Superior temporal gyrus (tissue), 1 donor: ENCODE data around the gene MCTP1.

Source experiments
- DNase-seq: peaks from one replicate; pipeline ENCODE4 v3.0.0-alpha.2; 2016; ENCODE audit errors: extremely low spot score

MCTP1 gene

DNA sequence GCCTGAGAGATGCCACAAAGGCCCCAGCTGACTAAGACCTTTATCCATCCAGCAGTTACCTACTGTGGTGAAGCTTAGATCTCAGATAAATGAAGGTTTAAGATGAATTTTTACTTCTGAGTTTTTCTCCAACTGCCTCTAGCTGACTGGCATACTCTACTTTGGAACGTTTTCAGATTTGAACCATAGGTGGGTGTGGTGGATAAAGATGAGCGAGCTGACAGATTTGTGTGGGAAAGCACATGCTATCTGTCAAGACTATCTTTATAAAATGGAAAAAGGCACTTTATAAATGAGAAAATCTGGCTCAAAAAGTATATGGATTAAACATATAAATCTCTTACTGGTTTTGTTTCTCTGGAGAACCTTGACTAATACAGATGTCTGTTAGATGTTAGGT, 160.8 kb downstream of the MCTP1 start:
- peak; percentile 32 for DNase-seq

DNA sequence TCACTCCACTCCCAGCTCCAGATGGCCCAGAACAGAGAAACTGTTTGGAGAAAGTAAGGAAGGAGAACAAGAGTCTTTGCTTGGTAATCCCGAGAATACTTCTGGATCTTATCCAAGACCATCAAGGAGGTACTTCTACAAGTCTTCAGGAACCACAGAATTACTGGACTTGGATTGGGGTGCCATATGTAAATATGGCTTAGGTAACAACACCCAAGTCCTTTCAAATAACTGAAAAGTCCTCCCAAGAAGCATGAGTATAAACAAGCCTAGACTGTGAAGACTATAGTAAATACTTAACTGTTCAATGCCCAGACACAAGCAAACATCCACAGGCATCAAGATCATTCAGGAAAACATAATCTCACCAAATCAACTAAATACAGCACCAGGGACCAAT, 170.0 kb downstream of the MCTP1 start:
- no peak for DNase-seq

DNA sequence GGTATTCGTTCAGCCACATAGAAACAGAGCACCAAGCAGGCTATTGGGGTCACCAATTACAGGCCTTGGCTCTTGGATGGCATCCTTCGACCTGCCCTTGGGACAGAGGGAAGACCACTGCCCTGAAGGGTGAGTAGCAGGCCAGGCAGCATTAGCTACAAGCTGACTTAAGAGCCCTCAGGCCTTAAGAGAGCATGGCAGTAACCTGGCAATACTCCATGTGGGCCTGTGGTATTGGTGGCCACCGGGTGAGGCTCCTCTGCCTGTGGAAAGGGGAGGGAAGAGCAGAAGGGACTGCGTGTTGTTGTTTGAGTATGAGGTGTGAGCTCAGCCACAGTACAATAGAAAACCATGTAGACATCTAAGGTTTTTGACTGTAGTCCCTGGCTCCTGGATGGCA, 170.6 kb downstream of the MCTP1 start:
- DNase-seq = no peak

DNA sequence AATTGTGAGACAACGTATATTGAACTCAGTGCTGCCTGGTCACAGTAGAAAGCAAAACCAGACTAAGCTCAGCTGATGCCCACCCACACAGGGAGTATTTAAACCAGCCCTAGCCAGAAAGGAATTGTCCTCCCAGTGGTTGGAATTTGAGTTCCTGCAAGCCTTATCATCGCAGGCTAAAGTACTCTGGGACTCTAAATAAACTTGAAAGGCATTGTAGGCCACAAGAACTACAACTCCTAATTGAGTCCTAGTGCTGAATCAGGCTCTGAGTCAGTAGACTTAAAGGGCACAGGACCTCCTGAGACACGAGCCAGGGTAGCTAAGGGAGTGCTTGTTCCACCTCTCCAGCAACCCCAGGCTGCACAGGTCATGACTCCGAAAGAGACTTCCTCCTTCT, 171.4 kb downstream of the MCTP1 start:
- DNase-seq = no peak

DNA sequence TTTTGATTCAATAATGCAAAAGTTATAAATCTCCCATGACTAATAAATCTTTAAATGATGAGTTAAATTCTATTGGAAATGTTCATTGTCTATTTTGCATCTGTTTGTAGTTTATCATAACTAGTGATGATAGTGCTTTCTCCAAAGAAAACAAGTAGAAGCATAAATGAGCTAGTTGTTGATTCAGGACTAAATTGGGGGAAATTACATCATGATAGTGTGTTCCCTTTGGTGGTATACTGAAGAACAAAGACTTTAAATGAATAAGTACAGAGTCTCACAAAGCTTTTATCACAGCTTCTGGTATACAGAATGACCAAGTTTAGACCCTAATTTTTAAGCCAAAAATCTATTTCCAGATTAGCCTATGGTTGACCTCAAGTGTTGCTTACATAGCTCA, 173.8 kb downstream of the MCTP1 start:
- DNase-seq = no peak

DNA sequence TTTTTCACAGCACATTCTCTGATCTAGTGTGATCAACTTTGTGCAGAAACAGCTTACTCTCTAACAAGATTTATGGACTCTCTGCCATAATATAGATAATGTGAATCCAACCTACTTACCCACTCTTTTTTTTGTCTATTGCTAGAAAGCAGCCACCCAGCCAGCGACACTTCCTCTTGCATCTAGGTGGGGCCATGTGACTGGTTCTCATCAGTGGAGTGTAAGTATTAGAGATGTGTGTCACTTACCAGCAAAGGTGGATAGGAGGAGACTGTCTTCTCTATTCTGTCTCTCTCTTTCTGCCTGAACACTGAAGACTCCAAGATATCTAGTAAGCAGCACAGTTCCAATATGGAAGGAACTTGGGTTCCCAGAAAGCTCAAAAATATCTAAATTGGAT, 174.8 kb downstream of the MCTP1 start:
- DNase-seq = no peak

DNA sequence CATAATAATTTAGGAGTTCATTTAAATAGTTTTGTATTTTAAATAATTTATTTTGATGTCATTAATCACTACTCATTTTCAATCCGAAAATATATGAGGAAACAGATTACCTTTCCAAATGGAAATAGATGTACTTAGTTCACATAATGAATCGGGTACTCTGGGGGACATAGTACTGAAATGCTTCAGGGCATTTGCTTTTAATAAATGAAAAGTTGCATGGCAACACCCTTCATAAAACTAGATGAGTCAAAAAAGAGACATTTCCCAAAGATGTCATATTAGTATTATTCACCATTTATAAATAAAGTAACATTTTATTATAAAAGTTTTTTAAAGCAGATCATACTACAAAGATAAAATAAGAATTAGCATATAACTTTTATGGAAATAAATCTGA, 177.8 kb downstream of the MCTP1 start:
- no peak for DNase-seq

DNA sequence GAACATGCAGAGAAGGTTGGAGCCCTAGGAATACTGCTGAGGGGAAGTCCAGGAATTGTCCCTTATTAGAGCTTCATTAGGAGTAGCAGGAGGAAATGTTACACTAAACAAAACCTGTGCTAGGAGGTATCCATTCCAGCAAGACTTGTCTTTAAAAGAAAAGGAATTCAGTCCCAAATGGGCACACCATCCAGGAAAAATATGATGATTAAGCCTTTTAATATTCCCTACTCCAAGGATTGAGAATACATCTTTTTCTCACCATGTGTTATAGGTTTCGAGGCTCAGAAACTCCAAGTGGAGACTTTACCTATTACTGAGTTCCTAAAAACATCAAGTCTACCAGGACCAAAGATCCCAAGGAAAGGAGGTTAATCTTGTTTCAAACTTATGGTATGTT, 179.3 kb downstream of the MCTP1 start:
- no peak for DNase-seq

DNA sequence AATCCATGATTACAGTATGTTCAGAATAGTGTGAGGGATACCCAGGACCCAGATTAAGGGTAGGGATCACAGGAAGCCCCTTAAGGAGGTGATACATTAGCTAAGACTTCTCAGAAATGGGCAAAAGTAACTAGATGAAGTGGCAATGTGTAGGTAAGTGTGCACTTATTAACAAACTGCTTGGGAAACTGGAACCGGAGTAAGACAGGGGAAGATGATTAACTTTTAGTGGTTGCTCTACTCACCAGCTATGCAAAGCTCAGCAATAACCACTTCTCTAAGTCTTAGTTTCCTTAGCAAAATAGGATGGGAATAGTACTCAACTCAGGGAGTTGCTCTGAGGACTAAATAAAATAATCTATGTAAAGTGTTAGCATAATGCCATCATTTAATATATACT, 182.2 kb downstream of the MCTP1 start:
- no peak for DNase-seq

DNA sequence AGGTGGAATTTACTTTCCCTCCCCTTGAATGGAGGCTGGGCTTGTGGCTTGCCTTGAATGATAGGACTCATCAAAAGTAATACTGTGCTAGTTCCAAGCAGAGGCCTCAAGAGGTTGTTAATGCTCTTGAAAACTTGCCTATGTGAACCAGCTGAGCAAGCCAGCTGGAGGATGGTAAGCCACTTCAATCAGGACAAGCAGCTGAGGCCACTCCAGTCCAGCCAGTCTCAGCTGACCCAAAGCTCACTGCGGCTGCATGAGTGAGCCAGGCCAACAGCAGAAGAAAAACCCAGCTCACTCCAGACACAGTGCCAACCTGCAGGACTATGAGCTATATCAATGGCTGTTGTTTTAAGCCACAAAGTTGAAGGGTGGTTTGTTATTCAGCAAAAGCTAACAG, 182.8 kb downstream of the MCTP1 start:
- no peak for DNase-seq

DNA sequence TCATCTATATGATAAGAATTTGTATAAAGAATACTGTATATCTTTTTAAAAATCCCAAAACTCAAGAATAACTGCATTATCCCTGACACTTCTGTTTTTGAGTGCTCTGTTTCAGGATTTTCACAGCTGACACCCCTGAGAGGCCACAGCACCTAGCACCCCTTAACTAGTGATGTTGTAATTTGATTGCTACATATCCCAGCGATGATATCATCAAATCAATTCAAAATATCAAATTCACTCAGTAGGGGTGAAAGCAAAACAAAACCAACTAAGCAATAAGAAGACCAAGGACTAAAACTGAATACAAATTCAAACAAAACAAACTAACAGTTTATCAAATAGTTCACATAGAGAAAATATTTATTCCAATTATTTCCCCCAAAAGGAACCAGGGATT, 184.3 kb downstream of the MCTP1 start:
- no peak for DNase-seq

DNA sequence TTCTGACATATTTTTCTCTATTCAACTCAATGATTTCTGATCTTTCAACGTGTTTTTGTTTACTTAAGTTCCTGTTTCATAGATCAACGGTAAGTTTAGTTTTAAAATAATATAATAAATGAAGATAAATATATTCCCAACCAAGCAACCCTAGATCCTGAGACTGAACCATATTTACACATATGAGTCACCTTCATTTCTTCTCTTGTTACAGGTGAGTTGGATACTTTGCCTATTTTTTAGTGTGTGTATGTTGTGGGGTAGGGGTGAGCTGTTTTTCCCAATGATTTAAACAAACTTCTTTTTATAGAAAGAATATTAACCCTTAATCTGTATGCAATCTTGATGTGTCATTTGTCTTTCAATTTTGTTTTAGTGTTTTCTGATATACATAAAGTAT, 186.9 kb downstream of the MCTP1 start:
- no peak for DNase-seq

DNA sequence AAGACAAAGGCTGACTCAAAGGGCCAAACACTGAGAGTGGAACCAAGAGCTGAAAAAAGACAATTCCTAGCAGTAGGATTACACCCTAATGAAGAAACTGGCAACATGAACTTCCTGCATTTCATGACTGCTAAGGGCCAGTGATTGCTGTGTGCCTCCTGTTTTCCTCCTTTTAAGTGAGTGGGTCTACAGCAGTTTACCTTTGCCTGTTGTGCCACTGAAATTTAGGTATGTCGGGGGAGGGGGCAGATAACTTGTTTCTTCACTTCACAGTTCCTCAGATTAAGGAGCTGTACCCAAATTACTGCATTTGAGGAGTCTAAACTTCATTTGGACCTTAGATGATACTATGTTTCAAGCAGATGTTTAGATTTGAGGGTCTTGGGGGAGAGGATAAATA, 191.7 kb downstream of the MCTP1 start:
- no peak for DNase-seq

DNA sequence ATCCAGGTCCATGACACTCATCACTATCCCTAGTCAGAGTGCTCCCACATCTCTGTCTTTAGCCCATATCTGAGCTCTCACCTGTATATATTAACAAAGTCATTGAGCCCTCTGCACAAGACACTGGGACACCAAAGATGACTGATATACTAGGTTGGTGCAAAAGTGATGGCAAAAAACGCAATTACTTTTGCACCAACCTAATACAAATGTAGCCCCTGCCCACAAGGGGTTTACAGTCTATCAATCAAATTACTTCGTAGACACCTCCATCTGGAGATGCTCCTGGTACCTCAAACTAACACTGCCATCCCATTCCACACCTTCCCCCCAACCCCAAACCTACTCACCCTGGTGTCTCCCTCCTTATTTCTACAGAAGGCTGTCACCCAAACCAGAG, 194.1 kb downstream of the MCTP1 start:
- DNase-seq = no peak

DNA sequence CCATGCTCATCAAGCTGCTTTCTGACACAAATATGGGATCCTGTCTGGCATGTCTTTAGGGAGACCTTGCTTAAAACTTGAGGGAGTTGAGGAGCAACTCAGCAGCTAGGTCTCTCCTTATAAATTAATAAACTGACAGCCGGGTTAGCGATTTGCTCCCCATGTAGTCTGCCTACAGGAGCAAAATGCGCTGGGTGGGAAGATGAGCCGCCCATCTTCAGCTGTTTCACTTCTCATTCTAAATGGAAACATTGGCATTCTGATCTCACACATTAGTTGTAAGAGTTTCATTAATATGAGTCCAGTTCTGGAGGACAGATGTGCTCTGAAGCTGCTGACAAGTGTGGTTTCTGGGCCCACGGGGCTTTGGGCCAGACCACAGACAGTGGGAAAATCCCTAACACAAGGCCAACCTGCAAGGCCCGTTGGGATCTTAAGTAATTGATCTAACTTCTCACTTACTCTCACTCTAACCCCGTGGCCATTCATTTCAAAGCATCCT, 197.0 kb downstream of the MCTP1 start:
- DNase-seq = no peak

DNA sequence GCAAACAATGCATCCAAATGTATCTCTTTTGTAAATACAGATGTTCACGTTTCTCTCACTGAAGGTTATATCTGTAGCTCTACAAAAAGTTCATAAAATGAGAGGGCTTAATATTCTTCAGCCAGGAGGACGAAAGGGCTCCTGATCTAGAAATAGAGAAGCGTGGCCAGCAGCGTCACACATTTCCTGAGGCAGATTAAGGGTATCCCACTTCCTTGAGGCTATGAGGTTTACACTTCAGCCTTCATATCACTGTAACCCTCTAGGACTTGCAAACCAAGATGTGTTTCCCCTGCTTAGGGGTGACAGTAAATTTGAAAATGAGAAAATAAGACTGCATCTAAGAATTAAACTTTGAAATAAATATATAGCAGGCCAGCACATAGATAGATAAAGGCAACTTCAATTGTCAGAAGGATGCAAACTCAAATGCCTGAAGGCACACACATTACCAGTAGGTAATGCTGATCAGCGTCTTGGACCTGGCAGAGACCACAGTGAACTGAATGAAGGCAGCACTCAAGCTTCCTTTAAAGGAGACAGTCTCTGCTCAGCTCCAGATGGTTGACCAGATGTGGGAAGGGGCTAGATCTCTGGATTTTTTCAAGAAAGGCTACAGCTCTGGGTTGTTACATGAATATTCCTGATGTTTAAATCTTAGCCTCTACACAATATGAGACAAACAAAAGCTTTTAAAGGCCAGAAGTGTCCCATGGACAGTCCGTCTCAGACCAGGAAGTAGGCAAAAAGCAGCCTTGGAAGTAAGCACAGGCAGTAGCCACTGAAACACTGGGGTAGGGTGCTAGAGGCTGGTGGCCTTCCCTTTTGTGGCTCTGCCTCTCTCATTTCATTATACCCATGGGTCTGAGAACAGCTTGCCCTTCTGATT, 197.7 kb downstream of the MCTP1 start:
- DNase-seq = no peak

DNA sequence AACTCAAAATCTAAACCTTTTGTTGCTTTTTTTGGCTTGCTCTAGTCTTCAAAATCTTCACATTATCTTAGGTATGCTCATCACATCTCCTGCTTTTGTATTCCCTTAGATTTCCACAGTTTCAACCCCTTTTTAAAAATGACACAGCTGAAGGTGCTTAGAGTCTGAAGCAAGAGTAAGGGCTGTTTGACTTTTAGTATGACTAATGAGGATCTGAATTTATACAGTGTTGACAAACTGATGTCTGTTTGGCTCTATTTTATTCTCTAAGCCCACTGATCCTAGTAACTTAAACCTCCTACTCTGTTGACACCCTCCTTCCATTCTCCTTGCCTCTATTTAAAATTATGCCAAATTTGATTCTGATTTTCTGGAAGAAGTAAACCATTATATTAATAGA, 200.1 kb downstream of the MCTP1 start:
- no peak for DNase-seq

DNA sequence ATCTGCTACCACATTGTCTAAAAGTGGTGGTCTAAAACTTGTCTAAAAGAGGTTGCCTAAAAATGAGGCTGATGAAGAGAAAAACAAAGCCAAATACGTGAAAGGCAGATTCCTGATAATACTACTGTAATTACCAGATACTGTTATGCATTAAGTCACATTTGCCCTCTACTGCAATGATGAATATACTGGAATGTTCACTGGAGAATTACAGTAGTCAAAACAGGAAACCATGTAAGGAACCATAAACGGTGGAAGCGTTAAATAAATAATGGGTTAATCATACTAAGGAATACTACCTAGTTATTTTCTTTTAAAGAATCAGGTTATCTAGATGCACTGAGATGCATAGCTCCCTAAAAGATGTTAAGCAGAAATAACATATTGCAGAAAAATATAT, 201.3 kb downstream of the MCTP1 start:
- no peak for DNase-seq

DNA sequence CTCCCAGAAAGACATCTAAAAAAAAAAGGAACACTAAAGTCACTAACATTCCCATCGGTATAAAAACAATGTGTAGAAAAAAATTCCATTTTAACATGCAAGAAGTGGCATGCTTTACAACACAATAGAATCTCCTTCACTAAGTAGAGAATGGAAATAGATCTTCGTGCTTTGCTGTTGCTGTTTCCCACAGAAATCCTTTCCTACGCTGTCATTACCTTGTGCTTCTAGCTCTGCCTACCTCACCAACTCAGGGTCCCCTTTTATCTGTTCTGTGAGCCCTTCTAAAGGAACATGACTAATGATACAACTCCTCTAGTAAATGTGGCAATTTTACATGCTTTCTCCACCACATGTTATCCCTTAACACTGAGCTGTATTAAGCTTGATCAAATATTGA, 202.9 kb downstream of the MCTP1 start:
- no peak for DNase-seq

DNA sequence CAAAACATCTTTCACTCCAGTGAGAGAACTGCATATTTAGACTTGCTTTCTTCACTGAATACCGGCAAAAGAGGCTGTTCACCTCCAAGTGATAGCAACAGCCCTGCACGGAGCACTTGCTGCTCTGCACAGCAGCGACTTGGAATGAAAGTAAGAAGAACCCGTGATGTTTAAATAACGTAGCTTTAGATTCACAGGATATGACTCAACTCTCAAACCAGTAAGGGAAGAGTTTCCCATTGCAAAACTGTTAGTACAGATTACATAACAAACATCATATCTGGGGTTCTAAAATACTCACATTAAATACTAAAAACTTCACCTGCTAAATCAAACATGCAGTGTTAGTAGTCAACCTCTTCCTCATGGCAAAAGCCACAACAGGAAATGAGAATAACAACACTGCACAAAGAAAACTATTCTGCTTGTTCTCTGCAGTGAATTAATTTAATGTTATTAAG, 203.4 kb downstream of the MCTP1 start:
- DNase-seq = peak; percentile 72

DNA sequence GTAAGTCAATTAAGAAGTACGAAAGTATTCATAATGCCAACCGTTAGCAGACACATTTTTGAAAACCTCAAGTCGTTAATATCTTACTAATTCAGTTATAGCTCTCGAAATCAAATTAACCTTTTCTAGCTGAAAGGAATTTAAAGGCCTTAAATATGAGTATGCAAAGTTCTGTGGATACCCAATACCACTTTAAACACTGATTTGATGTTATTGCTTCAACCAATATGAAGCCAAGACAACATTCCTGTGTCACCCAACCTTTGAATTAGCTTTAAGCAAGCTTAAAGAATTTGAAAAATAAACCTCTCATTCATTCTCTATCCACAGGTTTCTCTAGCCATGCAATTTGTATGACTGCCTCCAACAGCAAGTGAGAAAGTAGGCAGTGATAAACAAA, 204.5 kb downstream of the MCTP1 start:
- DNase-seq = no peak

DNA sequence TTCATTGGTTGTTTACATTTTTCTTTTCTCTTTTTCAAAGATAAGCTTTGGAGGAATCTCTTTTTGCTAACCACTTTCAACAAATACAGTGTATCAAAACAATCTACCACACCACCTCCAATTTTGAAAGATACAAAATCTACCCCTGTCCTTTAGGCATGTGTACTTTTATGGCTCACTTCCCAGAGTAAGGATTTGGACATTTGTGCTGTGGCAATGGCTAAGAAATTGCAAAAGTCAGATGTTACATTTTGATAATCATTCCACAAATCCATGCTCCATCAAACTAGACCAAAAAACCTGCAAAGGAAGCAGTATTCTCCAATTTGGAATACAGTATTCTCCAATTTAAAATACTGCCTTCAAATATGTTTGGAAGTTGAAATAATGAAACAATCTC, 204.9 kb downstream of the MCTP1 start:
- no peak for DNase-seq

DNA sequence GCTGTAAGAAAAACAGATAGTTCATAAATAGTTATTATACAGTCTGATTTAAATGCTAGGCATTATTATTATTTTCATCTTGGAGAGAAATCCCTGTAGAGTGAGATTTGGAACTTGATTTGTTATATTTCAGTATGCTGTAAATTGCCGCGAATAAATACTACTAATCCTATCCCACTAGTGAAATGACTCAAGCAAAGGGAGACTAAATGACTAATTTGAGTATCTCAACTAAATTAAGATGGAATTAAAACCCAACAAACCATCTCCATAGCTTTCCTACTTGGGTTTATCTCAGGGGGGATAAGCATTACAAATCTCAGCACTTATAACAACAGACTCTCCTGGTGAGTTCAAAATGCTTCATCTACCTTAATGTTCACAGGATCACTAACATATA, 206.0 kb downstream of the MCTP1 start:
- no peak for DNase-seq
